ENCODE data around the gene ELL2. TPM values are rescaled to one million over a fixed set of nuclear protein-coding genes. Genes with fewer than 3 reads are reported as not detected.

The ELL2 gene
- total and polyA plus RNA-seq, 2 of the 13 experiments (the other 11 are each of a cell fraction or from before 2014, with no cell fraction given) = 78.9 to 97.1 TPM

GRCh38 chr5:95858661-95859595 lies 102.7 kb downstream of the ELL2 start (continued):
- TF ChIP-seq RFX5 (IDR thresholded peaks at IDR 0.05; ENCODE audit: low read depth, low read length) = no peak
- peak; percentile 90; the same call in 1 of the 2 replicates for TF ChIP-seq ZNF557 (CRISPR knock-in tag; IDR thresholded peaks at IDR 0.05)
- no peak for TF ChIP-seq PAWR (CRISPR knock-in tag; IDR thresholded peaks at IDR 0.05; ENCODE audit: borderline replicate concordance)
- TF ChIP-seq, protein P1, sequence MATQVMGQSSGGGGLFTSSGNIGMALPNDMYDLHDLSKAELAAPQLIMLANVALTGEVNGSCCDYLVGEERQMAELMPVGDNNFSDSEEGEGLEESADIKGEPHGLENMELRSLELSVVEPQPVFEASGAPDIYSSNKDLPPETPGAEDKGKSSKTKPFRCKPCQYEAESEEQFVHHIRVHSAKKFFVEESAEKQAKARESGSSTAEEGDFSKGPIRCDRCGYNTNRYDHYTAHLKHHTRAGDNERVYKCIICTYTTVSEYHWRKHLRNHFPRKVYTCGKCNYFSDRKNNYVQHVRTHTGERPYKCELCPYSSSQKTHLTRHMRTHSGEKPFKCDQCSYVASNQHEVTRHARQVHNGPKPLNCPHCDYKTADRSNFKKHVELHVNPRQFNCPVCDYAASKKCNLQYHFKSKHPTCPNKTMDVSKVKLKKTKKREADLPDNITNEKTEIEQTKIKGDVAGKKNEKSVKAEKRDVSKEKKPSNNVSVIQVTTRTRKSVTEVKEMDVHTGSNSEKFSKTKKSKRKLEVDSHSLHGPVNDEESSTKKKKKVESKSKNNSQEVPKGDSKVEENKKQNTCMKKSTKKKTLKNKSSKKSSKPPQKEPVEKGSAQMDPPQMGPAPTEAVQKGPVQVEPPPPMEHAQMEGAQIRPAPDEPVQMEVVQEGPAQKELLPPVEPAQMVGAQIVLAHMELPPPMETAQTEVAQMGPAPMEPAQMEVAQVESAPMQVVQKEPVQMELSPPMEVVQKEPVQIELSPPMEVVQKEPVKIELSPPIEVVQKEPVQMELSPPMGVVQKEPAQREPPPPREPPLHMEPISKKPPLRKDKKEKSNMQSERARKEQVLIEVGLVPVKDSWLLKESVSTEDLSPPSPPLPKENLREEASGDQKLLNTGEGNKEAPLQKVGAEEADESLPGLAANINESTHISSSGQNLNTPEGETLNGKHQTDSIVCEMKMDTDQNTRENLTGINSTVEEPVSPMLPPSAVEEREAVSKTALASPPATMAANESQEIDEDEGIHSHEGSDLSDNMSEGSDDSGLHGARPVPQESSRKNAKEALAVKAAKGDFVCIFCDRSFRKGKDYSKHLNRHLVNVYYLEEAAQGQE (IDR thresholded peaks at IDR 0.05; ENCODE audit: borderline replicate concordance in 1 of 2, low read depth in 1 of 2, low read length in 2 of 2) = no peak; a peak in 1 of 4 replicates
- peak; percentile 88 for TF ChIP-seq ZMYM2 (CRISPR knock-in tag; IDR thresholded peaks at IDR 0.05)
- TF ChIP-seq, protein P2, sequence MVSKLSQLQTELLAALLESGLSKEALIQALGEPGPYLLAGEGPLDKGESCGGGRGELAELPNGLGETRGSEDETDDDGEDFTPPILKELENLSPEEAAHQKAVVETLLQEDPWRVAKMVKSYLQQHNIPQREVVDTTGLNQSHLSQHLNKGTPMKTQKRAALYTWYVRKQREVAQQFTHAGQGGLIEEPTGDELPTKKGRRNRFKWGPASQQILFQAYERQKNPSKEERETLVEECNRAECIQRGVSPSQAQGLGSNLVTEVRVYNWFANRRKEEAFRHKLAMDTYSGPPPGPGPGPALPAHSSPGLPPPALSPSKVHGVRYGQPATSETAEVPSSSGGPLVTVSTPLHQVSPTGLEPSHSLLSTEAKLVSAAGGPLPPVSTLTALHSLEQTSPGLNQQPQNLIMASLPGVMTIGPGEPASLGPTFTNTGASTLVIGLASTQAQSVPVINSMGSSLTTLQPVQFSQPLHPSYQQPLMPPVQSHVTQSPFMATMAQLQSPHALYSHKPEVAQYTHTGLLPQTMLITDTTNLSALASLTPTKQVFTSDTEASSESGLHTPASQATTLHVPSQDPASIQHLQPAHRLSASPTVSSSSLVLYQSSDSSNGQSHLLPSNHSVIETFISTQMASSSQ (IDR thresholded peaks at IDR 0.05; ENCODE audit: low read depth) = 0 out of 2 replicates have a peak, but pooled peaks have one; percentile 32
- TF ChIP-seq, protein P2 (CRISPR knock-in tag; IDR thresholded peaks at IDR 0.05; ENCODE audit: borderline replicate concordance) = peak; percentile 84; the same call in 1 of the 2 replicates
- TF ChIP-seq SETDB1 (CRISPR knock-in tag; IDR thresholded peaks at IDR 0.05; ENCODE audit: borderline replicate concordance) = no peak
- peak; percentile 86 for TF ChIP-seq CBX1 (IDR thresholded peaks at IDR 0.05; ENCODE audit: low read depth)
- TF ChIP-seq, protein P3, sequence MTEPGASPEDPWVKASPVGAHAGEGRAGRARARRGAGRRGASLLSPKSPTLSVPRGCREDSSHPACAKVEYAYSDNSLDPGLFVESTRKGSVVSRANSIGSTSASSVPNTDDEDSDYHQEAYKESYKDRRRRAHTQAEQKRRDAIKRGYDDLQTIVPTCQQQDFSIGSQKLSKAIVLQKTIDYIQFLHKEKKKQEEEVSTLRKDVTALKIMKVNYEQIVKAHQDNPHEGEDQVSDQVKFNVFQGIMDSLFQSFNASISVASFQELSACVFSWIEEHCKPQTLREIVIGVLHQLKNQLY (CRISPR knock-in tag; IDR thresholded peaks at IDR 0.05) = 0 out of 2 replicates have a peak, but pooled peaks have one; percentile 37
- no peak for TF ChIP-seq SRSF4 (IDR thresholded peaks at IDR 0.05; ENCODE audit: low read depth, low read length, poor library complexity, severe bottlenecking)
- peak; percentile 28; the same call in 1 of the 2 replicates for TF ChIP-seq NFYB (CRISPR knock-in tag; IDR thresholded peaks at IDR 0.05)
- no peak for TF ChIP-seq ZFYVE20 (CRISPR knock-in tag; IDR thresholded peaks at IDR 0.05; ENCODE audit: borderline replicate concordance, low read depth)
- peak; percentile 73 for TF ChIP-seq RXRB (CRISPR knock-in tag; IDR thresholded peaks at IDR 0.05; ENCODE audit: borderline replicate concordance)
- no peak for TF ChIP-seq ZNF615 (CRISPR knock-in tag; IDR thresholded peaks at IDR 0.05; ENCODE audit: borderline replicate concordance)
- no peak for TF ChIP-seq ZNF678 (CRISPR knock-in tag; IDR thresholded peaks at IDR 0.05)
- TF ChIP-seq EHMT2 (IDR thresholded peaks at IDR 0.05; ENCODE audit: borderline replicate concordance, low read depth, low read length) = no peak; the same call in 1 of the 2 replicates
- TF ChIP-seq SRF (IDR thresholded peaks at IDR 0.05; ENCODE audit: low read depth, low read length) = no peak

Data from HepG2 (cell line).